Measurements from ENCODE around the gene GPC3. TPM values are rescaled to one million over a fixed set of nuclear protein-coding genes. Genes with fewer than 3 reads are reported as not detected.

The GPC3 gene
- total and polyA plus RNA-seq, 2 experiments from 2014 or later = 171 to 323 TPM

- no peak for TF ChIP-seq CTCF (IDR thresholded peaks at IDR 0.05; ENCODE audit: low read depth, low read length)
- Histone ChIP-seq H3K27ac (no peak overlapping the region), H3K4me3 (no peak overlapping the region), H3K36me3 (no peaks in the 10 kb centered on the region), H3K9me3 (ENCODE audit: low read depth) (no peaks in the 10 kb centered on the region), H3K27me3 (no peaks in the 10 kb centered on the region), H3K4me1 (ENCODE audit: low read depth) (peaks cover 44% of the 10 kb centered on the region)
- no peak for DNase-seq (ENCODE audit: low read depth in 1 of 2, low spot score in 1 of 2)
Measured at GRCh38 chrX:133637765-133638164, 347.6 kb downstream of the GPC3 start.

DNA sequence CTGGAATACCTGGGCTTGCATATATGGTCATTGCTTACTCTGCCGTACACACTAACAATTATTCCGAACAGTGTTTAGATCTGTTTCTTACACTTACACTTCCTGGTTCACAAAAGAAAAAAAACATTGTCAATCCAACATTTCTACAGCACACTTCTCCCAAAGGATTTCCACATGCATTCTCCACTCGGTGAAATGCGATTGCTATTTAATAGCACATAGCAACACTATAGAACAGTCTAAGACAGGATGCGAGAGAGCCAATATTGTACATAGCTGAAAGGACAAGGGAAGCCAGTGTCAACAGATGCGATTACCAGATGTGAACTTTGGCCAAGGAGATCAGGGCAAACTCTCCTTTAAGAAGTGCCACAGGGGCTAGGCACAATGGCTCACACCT lies 349.4 kb downstream of the GPC3 start:
- TF ChIP-seq CTCF (IDR thresholded peaks at IDR 0.05; ENCODE audit: low read depth, low read length) = no peak
- peaks cover 30% of the 10 kb centered on the region for H3K4me1 ChIP-seq (ENCODE audit: low read depth)

GRCh38 chrX:133634416-133634815 lies 351.0 kb downstream of the GPC3 start:
- Histone ChIP-seq H3K4me1 (ENCODE audit: low read depth) (peaks cover 30% of the 10 kb centered on the region), H3K36me3 (no peaks in the 10 kb centered on the region), H3K27ac (peak overlapping the region; percentile 9), H3K4me3 (no peak overlapping the region), H3K27me3 (no peaks in the 10 kb centered on the region), H3K9me3 (ENCODE audit: low read depth) (no peaks in the 10 kb centered on the region)
- DNase-seq (ENCODE audit: low read depth in 1 of 2, low spot score in 1 of 2) = no peak
- TF ChIP-seq CTCF (IDR thresholded peaks at IDR 0.05; ENCODE audit: low read depth, low read length) = no peak

More for the DNA sequence above, 349.4 kb downstream of the GPC3 start:
- H3K9me3 ChIP-seq (ENCODE audit: low read depth) = no peaks in the 10 kb centered on the region
- no peak for DNase-seq (ENCODE audit: low read depth in 1 of 2, low spot score in 1 of 2)
- no peaks in the 10 kb centered on the region for H3K36me3 ChIP-seq
- no peaks in the 10 kb centered on the region for H3K27me3 ChIP-seq
- peak overlapping the region; percentile 9 for H3K27ac ChIP-seq
- H3K4me3 ChIP-seq = no peak overlapping the region

- no peak for DNase-seq (ENCODE audit: low read depth in 1 of 2, low spot score in 1 of 2)
- peaks cover 28% of the 10 kb centered on the region for H3K4me1 ChIP-seq (ENCODE audit: low read depth)
- no peak overlapping the region for H3K4me3 ChIP-seq
- H3K27me3 ChIP-seq = no peaks in the 10 kb centered on the region
- no peak overlapping the region for H3K27ac ChIP-seq
- TF ChIP-seq CTCF (IDR thresholded peaks at IDR 0.05; ENCODE audit: low read depth, low read length) = no peak
- H3K9me3 ChIP-seq (ENCODE audit: low read depth) = no peaks in the 10 kb centered on the region
- no peaks in the 10 kb centered on the region for H3K36me3 ChIP-seq
Measured at GRCh38 chrX:133633950-133634349, 351.4 kb downstream of the GPC3 start.

DNA sequence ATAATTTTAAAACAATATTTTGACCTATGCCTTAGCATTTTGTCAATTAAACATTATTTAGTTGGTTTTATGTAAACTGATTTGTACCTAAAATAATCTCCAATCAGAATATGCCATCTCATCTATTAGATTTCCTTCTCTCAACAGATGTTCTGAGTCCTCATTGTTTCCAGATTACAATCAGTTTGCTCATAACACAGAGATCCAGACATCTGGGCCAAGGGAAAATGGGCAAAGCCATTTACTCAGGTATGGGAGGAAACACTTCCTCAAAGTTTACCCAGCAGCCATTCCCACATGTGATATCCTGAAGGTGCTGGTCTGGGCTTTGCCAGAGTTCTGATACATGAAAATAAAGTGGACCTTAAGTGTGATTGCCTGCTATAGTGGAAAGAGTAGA lies 352.2 kb downstream of the GPC3 start:
- H3K9me3 ChIP-seq (ENCODE audit: low read depth) = no peaks in the 10 kb centered on the region
- no peak overlapping the region for H3K4me3 ChIP-seq
- H3K4me1 ChIP-seq (ENCODE audit: low read depth) = peaks cover 25% of the 10 kb centered on the region
- TF ChIP-seq CTCF (IDR thresholded peaks at IDR 0.05; ENCODE audit: low read depth, low read length) = no peak
- no peak overlapping the region for H3K27ac ChIP-seq
- no peaks in the 10 kb centered on the region for H3K27me3 ChIP-seq
- no peak for DNase-seq (ENCODE audit: low read depth in 1 of 2, low spot score in 1 of 2)
- no peaks in the 10 kb centered on the region for H3K36me3 ChIP-seq

- no peaks in the 10 kb centered on the region for H3K9me3 ChIP-seq (ENCODE audit: low read depth)
- no peaks in the 10 kb centered on the region for H3K36me3 ChIP-seq
- no peak for TF ChIP-seq CTCF (IDR thresholded peaks at IDR 0.05; ENCODE audit: low read depth, low read length)
- H3K27ac ChIP-seq = peak overlapping the region; percentile 79
- peak in 1 of 2 donors; percentile 23 for DNase-seq (ENCODE audit: low read depth in 1 of 2, low spot score in 1 of 2)
- H3K4me3 ChIP-seq = no peak overlapping the region
- no peaks in the 10 kb centered on the region for H3K27me3 ChIP-seq
- H3K4me1 ChIP-seq (ENCODE audit: low read depth) = peaks cover 20% of the 10 kb centered on the region
Measured at GRCh38 chrX:133630362-133630761, 355.0 kb downstream of the GPC3 start.
